Peyer's patch (tissue), 4 donors: ENCODE measurements around the gene CUL3. TPM values are rescaled to one million over a fixed set of nuclear protein-coding genes. Genes with fewer than 3 reads are reported as not detected.

Experiments
- DNase-seq, 3 donors: peaks; one replicate each; pipeline ENCODE4 v3.0.0-alpha.2; 2017 to 2019
- H3K27ac ChIP-seq, 4 donors: fragments of 200-600 bp; sonication (generic); one replicate each; pipeline ENCODE4 v1.5.1; 2016 to 2019
- H3K27me3 ChIP-seq, 2 donors: fragments of 200-600 bp; sonication (generic); one replicate each; pipeline ENCODE4 v1.5.1; 2019
- H3K36me3 ChIP-seq, 3 donors: fragments of 200-600 bp; sonication (generic); one replicate each; pipeline ENCODE4 v1.5.1; 2016 to 2019
- H3K4me1 ChIP-seq, 4 donors: fragments of 200-600 bp; sonication (generic); one replicate each; pipeline ENCODE4 v1.5.1; 2016 to 2019
- H3K4me3 ChIP-seq, 4 donors: fragments of 200-600 bp; sonication (generic); 1 replicate in 3 of 4; 2 replicates in 1 of 4; pipeline ENCODE4 v1.5.1; 2016 to 2019; ENCODE audit warnings: mild to moderate bottlenecking in 1 of 4
- H3K9me3 ChIP-seq, 4 donors: fragments of 200-600 bp; sonication (generic); one replicate each; pipeline ENCODE4 v1.5.1; 2016 to 2019; ENCODE audit warnings: mild to moderate bottlenecking in 1 of 4
- POLR2A ChIP-seq, 2 donors: fragments of 450-650 bp; IDR thresholded peaks; one replicate each; pipeline ENCODE4 v1.5.1; 2017; ENCODE audit warnings: antibody characterized with exemption in 2 of 2, mild to moderate bottlenecking in 2 of 2, moderate library complexity in 2 of 2
- total RNA-seq, 4 donors: library from RNA; depleted of rRNA; stranded (reverse); fragments of >200 nt; gene quantifications; one replicate each; pipeline ENCODE4 v1.1.0, GENCODE V29; 2016
- TF ChIP-seq, protein P1 (sequence below), 6 experiments: fragments of 450-650 bp in 4 of 6; fragments of 200-600 bp in 2 of 6; sonication (generic) in 1 of 6; IDR thresholded peaks; one replicate each; pipeline ENCODE4 v1.5.1; 2017 to 2019; ENCODE audit warnings: antibody characterized with exemption in 6 of 6, mild to moderate bottlenecking in 3 of 6, moderate library complexity in 1 of 6

CUL3 gene
- total RNA-seq: 10 to 100 TPM; 40.5 to 96.6 (median 77.1) TPM

DNA sequence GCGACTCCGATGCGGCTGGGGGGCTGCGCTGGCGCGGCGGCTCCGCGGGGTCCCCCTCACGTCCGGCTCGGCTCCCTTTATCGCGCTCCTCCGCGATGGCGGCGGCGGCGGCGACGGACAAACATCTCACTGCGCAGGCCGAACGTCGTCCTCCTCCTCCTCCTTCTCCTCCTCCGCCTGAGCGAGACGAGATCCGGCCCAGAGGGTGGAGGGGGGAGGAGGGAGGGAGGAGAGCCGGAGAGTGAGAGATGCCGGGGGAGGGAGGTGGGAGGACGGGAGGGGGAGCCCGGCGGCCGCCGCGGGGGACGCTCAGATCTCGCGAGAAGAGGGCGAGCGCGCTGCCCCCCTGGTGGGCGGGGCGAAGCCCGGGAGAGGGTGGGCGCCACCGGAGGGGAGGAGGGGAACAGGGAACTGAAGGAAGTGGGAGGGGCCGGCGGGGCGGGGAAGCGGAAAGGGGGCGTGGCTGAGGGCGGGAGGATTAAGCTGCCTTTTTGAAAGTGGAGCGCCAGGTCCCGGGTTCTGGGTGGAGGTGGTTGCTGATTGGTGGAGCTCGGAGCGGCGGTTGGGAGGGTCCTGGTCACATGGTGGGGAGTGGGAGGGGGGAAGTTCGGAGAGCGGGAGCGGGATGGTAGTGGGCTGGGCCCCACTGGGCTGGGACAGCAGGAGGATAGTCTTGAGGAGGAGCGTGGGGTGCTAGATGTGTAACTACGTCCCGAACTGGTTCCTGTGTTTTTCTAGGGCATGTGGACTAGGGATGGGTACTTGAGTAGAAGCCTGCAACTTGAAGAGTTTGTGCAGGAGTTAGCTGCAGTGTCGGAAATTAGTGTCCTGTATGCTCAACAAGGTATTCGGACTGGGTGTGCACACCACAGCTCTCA lies at the start of gene CUL3:
CUL3 (minus strand) TSS at position 153 of the 878 bp plus-strand sequence. CDS start 354 bp downstream, outside the sequence.
- H3K4me3 ChIP-seq: peak within 1 kb of the TSS; percentile 79 to 96 (median 84)
- peak; percentile 99 to 100 (median 100) for DNase-seq
- peak; percentile 82 to 84 for TF ChIP-seq POLR2A (IDR thresholded peaks at IDR 0.05)
- TF ChIP-seq, protein P1, sequence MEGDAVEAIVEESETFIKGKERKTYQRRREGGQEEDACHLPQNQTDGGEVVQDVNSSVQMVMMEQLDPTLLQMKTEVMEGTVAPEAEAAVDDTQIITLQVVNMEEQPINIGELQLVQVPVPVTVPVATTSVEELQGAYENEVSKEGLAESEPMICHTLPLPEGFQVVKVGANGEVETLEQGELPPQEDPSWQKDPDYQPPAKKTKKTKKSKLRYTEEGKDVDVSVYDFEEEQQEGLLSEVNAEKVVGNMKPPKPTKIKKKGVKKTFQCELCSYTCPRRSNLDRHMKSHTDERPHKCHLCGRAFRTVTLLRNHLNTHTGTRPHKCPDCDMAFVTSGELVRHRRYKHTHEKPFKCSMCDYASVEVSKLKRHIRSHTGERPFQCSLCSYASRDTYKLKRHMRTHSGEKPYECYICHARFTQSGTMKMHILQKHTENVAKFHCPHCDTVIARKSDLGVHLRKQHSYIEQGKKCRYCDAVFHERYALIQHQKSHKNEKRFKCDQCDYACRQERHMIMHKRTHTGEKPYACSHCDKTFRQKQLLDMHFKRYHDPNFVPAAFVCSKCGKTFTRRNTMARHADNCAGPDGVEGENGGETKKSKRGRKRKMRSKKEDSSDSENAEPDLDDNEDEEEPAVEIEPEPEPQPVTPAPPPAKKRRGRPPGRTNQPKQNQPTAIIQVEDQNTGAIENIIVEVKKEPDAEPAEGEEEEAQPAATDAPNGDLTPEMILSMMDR (IDR thresholded peaks at IDR 0.05): no peak
- H3K27me3 ChIP-seq: no peaks in the 10 kb centered on the region
- peaks cover 0 to 35% (median 0%) of the 10 kb centered on the region in 4 donors for H3K4me1 ChIP-seq
- no peaks in the 10 kb centered on the region for H3K9me3 ChIP-seq
- H3K27ac ChIP-seq: peak within 1 kb of the TSS; percentile 92 to 99 (median 93)
- H3K36me3 ChIP-seq: no peaks in the 10 kb centered on the region

GRCh38 chr2:224630659-224631550 lies 45.7 kb upstream of the CUL3 start:
- TF ChIP-seq POLR2A (IDR thresholded peaks at IDR 0.05): no peak
- TF ChIP-seq, protein P1 (IDR thresholded peaks at IDR 0.05): no peak
- no peaks in the 10 kb centered on the region for H3K9me3 ChIP-seq
- no peaks in the 10 kb centered on the region for H3K36me3 ChIP-seq
- H3K27ac ChIP-seq: no peak overlapping the region
- no peak overlapping the region for H3K4me3 ChIP-seq
- DNase-seq: no peak
- no peaks in the 10 kb centered on the region for H3K4me1 ChIP-seq
- no peaks in the 10 kb centered on the region for H3K27me3 ChIP-seq

GRCh38 chr2:224628416-224628815 lies 43.3 kb upstream of the CUL3 start:
- no peak overlapping the region for H3K27ac ChIP-seq
- no peaks in the 10 kb centered on the region for H3K36me3 ChIP-seq
- DNase-seq: no peak
- no peak overlapping the region for H3K4me3 ChIP-seq
- no peaks in the 10 kb centered on the region for H3K4me1 ChIP-seq
- H3K27me3 ChIP-seq: no peaks in the 10 kb centered on the region
- no peaks in the 10 kb centered on the region for H3K9me3 ChIP-seq
- no peak for TF ChIP-seq POLR2A (IDR thresholded peaks at IDR 0.05)
- TF ChIP-seq, protein P1 (IDR thresholded peaks at IDR 0.05): no peak

GRCh38 chr2:224626735-224627134 lies 41.6 kb upstream of the CUL3 start:
- Histone ChIP-seq H3K27ac (no peak overlapping the region), H3K27me3 (no peaks in the 10 kb centered on the region), H3K4me3 (no peak overlapping the region), H3K9me3 (no peaks in the 10 kb centered on the region), H3K36me3 (no peaks in the 10 kb centered on the region), H3K4me1 (no peaks in the 10 kb centered on the region)
- no peak for DNase-seq
- TF ChIP-seq POLR2A (IDR thresholded peaks at IDR 0.05): no peak
- TF ChIP-seq, protein P1 (IDR thresholded peaks at IDR 0.05): no peak

DNA sequence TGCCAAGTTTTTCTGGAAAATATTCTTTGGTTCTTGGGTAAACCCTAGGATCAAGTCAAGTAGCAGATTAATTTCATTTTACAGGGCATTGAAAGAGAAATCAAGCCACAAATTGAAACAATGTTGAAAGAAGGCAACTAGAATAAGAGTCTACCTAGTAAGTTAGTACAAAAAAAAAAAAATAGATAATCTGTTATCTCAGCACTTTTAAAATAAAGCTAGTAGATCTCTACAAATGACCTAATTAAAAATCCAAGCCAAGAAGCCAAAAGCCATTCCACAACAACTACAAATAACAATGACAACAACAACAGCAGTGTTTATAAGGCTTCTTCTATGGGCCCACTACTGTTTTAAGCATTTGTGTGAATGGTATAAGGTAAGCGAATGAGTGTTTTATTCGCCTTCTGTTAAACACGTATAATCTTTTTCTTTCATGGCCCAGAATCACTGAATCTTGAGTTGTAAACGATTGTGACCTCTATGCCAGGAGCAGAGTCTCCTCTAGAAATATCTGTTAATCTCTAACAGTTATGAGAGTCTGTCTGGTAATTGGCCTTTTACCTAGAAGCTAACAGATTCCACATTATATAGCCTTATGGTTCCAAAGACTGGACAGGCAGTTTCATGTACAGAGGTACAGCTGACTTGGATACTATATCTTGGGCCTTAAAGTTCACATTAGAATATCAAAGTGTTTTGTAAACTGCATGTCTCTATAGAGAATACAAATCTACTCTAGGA lies 28.6 kb upstream of the CUL3 start:
- TF ChIP-seq, protein P1 (IDR thresholded peaks at IDR 0.05): peak in 1 of 6 experiments; percentile 2
- no peak for TF ChIP-seq POLR2A (IDR thresholded peaks at IDR 0.05)

More for the DNA sequence above, 28.6 kb upstream of the CUL3 start:
- Histone ChIP-seq H3K9me3 (no peaks in the 10 kb centered on the region), H3K4me1 (no peaks in the 10 kb centered on the region), H3K27me3 (no peaks in the 10 kb centered on the region), H3K27ac (no peak overlapping the region), H3K36me3 (no peaks in the 10 kb centered on the region), H3K4me3 (no peak overlapping the region)
- DNase-seq: no peak
